Fibroblast of pulmonary artery (primary cell): ENCODE data around the gene ST8SIA6.

Source experiments
- DNase-seq: peaks from one replicate; pipeline ENCODE4 v3.0.0-alpha.2; 2010; ENCODE audit warnings: low read depth
- H3K4me3 ChIP-seq: replicated peaks from 2 replicates; pipeline ENCODE4 v1.5.1; 2011; ENCODE audit warnings: low read depth, mild to moderate bottlenecking, control low read depth, low read length, moderate library complexity
- CTCF ChIP-seq: IDR thresholded peaks from 2 replicates; pipeline ENCODE4 v1.5.1; 2011; ENCODE audit warnings: mild to moderate bottlenecking, control low read depth, low read length, inconsistent platforms; ENCODE audit errors: missing control alignments

Gene ST8SIA6

DNA sequence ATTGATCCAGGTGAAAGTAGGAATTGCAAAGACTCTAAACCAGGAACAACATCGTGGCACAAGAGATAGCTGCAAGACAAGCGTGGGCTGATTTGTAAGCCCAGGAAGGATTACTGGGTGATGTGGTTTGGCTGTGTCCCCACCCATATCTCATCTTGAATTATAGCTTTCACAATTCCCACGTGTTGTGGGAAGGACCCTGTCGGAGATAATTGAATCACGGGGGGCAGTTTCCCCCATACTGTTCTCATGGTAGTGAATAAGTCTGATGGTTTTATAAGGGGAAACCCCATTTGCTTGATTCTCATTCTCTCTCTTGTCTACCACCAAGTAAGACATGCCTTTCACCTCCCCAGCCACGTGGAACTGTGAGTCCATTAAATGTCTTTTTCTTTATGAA lies 59.5 kb downstream of the ST8SIA6 start:
- DNase-seq: no peak
- no peak overlapping the region for H3K4me3 ChIP-seq
- no peak for TF ChIP-seq CTCF

GRCh38 chr10:17387861-17388503 lies 66.4 kb downstream of the ST8SIA6 start:
- H3K4me3 ChIP-seq: no peak overlapping the region
- TF ChIP-seq CTCF: no peak

DNA sequence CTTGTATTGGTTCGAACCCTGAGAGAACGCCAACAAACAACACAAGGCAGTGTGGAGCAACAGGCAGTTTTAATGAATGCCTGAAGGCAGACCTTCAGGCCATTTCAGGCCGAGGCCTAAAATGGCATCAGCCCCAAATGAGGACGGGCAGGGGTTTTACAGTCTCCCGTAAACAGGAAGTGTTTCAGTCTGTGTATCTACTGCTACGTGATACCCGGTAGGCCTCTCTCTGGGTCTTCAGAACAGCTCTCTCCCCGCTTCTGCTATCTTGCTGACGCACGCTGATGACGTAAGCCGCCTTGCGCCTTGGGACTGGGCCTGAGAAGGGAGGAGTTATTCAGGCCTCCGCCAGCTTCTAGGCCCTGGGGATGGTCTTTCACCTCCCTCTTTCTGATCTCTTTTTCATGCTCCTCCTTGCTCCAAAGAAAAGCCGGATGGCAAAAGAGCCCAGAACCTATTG lies 67.7 kb downstream of the ST8SIA6 start:
- DNase-seq: peak; percentile 17
- no peak for TF ChIP-seq CTCF
- H3K4me3 ChIP-seq: no peak overlapping the region

More at GRCh38 chr10:17387861-17388503, 66.4 kb downstream of the ST8SIA6 start:
- no peak for DNase-seq

DNA sequence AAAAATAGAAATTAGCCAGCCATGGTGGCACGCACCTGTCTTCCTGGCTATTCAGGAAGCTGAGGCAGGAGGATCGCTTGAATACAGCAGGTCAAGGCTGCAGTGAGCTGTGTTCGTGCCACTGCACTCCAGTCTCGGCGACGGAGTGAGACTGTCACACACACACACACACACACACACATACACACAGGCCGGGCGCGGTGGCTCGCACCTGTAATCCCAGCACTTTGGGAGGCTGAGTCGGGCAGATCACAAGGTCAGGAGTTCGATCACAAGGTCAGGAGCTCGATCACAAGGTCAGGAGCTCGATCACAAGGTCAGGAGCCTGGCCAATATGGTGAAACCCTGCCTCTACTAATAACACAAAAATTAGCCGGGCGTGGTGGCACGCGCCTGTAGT lies 68.4 kb downstream of the ST8SIA6 start:
- TF ChIP-seq CTCF: no peak
- DNase-seq: no peak
- H3K4me3 ChIP-seq: no peak overlapping the region

DNA sequence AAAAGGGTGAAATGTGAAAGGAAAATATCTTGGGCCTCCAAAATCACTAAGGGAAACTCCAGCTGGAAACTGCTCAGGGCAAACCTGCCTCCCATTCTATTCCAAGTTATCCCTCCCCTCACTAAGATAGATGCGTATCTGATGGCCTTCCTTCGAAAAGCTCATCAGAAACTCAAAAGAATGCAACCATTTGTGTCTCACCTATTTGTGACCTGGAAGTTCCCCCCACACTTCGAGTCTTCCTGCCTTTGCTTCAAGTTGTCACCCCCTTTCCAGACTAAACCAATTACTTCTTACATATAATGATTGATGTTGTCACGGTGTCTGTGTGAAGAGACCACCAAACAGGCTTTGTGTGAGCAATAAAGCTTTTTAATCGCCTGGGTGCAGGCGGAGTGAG lies 69.3 kb downstream of the ST8SIA6 start:
- DNase-seq: no peak
- TF ChIP-seq CTCF: no peak
- H3K4me3 ChIP-seq: no peak overlapping the region

DNA sequence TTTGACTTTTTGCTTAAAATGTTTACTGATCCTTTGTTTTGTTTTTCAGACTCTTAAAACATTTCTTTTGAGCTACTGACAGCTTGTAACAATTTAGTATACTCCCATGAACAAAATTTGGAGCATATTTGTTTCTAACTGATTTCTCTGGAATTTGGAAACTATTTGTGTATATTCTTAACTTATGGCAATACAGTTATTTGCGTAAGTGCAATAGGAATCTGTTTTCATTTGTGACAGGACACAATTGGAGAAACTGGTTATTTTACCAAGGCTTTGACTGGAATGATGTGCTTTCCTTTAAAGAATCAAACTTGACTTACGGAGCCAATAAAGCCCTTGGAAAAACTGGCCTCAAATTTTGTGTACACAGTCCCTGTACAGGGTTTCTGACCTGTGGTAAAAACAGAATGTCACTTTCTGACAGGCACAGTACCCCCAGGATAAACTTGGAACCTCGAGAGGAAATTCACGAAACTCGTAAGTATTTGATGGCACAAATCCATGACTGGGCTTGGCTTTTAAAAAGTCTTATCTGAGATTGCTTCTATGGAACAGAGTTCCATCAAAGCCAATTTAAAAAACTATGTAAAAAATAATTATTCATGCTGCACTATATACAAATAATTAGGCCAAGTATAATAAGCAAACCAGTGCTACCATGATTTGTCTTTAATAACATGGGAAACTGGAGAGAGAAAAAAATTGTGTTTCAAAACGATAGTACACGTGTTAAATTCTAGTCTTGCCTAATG lies 70.4 kb downstream of the ST8SIA6 start:
- no peak for TF ChIP-seq CTCF
- DNase-seq: peak; percentile 3
- no peak overlapping the region for H3K4me3 ChIP-seq
